C4-2B (cell line): Measurements from ENCODE around the gene IFT81.

Experiments used
- H3K27ac ChIP-seq: fragments of 450-650 bp; 2 replicates; pipeline ENCODE4 v1.5.1; 2017
- ZFX ChIP-seq: fragments of 450-650 bp; IDR thresholded peaks from 2 replicates; pipeline ENCODE4 v1.6.1; 2017
- TF ChIP-seq, protein P1 (sequence below): fragments of 450-650 bp; conservative IDR thresholded peaks from 2 replicates; pipeline ENCODE4 v1.5.1; 2017; ENCODE audit warnings: mild to moderate bottlenecking

IFT81 gene

DNA sequence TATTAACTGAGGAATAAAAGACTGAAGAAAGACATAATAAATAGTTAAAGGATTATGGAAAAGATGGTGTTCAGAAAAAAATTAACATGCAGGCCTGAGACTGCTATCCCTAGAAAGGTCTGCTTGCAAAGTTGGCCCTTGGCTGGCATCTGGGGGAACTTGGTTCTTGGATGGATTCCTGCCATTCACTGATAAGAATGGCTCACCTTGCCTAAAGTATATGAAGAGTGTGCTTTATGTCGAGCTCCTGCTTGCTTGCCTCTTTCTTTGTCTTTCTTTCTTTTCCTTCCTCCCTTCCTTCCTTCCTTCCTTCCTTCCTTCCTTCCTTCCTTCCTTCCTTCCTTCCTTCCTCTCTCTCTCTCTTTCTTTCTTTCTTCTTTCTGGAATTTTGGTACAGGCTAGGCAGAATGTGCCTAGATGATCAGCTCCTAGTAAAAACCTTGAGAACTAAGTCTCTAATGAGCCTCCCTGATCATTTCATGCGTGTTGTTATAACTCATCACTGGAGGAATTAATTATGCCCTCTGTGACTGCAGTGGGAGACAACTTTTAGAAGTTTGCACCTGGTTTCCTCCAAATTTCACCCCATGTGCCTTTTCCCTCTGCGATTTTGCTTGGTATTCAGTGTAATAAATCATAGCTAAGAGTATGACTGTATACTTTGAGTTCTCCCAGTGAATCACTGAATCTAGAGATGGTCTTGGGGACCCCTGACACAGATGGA is 44.7 kb downstream of the IFT81 start:
- H3K27ac ChIP-seq, result no peak overlapping the region
- TF ChIP-seq, protein P1, sequence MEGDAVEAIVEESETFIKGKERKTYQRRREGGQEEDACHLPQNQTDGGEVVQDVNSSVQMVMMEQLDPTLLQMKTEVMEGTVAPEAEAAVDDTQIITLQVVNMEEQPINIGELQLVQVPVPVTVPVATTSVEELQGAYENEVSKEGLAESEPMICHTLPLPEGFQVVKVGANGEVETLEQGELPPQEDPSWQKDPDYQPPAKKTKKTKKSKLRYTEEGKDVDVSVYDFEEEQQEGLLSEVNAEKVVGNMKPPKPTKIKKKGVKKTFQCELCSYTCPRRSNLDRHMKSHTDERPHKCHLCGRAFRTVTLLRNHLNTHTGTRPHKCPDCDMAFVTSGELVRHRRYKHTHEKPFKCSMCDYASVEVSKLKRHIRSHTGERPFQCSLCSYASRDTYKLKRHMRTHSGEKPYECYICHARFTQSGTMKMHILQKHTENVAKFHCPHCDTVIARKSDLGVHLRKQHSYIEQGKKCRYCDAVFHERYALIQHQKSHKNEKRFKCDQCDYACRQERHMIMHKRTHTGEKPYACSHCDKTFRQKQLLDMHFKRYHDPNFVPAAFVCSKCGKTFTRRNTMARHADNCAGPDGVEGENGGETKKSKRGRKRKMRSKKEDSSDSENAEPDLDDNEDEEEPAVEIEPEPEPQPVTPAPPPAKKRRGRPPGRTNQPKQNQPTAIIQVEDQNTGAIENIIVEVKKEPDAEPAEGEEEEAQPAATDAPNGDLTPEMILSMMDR, result no peak
- TF ChIP-seq ZFX, result no peak

DNA sequence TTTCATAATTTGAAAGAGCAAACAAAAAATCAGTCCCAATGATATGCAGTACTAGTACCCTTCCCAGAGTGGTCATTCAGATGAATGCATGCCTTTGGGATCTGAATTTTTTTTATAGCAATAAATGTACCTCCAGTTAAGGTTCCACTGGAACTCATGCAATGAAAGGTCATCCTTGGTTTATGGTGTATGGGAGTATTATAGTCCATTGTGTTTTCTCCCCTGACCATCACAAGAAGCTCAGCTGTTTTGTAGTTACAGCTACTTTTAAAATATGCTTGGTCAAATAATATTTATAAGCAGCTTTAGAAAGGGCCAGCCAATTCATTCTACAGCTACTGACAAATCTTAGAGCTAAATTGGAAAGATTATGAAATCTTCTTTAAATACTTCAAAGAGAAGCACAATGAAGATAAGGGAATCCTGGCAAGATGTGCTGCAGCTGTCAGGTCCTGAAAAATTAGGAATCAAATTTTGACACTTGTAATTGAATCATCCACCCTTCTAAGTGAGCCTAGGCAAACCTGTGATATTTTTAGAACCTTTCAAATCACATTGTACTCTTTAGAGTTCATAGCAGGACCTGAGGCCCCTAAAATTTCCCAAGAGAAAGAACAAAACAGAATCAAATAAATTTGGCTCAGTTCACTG is 46.5 kb downstream of the IFT81 start:
- no peak overlapping the region for H3K27ac ChIP-seq
- no peak for TF ChIP-seq ZFX
- TF ChIP-seq, protein P1, result no peak

DNA sequence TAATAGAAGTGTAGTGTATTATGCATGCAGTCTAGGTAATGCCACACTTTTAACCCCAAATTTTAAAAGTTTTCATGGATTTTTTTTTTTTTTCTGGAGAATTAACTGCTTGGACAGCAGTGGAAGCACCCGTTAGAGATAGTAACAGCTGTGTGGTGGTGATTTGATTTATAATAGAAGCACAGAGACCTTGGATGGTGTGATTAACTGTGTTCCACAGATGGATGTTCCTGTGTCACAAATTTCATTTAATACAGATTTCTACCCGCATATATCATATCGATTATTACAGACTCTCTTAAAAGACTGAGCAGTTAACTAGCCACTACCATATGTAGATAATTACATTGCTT is 47.0 kb downstream of the IFT81 start:
- no peak for TF ChIP-seq ZFX
- TF ChIP-seq, protein P1, result no peak
- H3K27ac ChIP-seq, result no peak overlapping the region

DNA sequence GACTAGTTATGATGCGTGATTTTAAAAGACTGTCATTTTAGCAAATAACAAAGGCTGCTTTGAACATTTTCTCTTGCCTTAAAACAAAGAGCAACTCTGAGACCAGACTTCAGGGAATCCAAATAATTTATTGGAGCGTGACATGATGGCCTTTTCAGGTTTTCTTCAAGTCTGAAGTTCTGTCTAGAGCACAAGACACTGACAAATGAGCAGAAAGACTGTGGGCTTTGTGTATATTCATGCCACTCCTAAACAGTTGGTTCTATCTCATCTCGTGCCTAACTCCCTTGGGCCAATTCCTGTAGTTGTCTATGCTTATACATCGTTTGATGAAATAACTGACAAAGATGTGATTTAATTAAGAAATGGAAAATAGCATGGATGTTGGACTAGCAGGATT is 47.5 kb downstream of the IFT81 start:
- H3K27ac ChIP-seq, result no peak overlapping the region
- no peak for TF ChIP-seq ZFX
- TF ChIP-seq, protein P1, result no peak

DNA sequence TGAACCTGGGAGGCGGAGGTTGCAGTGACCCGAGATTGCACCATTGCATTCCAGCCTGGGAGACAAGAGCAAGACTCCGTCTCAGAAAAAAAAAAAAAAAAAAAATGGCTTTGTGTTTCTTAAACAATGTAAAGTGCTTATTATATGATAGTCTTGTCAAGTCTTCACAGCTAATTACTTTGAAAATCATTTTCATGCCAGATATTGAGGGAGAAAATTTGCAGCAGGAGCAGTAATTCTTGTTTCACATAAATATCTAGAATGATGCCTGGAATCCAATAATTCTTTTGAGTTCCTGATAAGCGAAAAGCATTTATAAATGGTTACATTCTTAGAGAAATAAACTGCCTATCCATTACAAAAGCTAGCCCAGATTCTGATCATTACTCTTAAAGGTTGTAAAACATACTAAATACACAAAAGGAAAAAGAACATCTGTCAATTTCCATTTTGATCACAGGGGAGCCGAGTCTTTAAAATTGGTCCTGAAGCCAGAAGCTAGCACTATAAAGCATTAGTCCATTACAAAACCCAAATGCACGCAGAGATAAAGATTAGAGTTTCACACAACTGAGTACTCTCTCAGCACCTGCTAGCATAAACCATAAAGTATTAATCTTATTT is 50.3 kb downstream of the IFT81 start:
- H3K27ac ChIP-seq, result no peak overlapping the region
- TF ChIP-seq ZFX, result no peak
- TF ChIP-seq, protein P1, result no peak

DNA sequence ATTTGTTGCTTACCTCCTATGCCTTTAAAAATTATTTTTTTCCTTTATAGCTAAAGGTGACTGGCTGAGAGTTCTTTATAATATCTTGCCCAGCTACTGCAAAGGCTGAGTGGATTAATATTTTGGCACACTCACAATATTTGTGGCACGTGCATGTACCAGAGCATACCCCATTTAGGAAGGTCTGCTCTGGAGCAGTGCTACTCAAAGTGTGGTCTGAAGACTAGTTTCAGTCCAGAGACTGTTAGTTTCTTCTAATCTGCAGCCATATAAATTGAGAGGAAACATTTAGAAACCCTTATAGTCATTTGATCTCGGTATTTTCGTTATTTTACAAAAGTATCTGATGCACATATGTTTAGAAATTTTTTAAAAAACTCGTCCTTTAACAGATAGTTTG is 51.0 kb downstream of the IFT81 start:
- TF ChIP-seq ZFX, result no peak
- TF ChIP-seq, protein P1, result no peak
- H3K27ac ChIP-seq, result no peak overlapping the region

DNA sequence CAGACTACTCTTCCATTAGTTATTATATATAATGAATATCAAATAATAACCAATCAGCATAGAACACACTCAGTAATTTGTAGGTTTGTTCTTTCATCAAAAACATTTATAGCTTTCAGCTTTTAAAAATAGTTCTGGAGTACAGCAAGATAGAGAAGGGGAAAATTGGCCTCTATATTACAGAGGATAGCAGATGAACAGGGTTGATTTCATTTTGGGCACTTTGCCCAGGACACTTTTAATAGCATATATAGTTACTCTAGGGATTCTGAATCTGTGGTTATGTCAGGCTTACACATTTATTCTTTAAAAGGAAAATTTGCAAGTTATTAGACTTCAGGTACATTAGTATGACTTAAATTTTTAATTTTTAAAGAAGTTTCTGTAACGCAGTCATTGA is 52.6 kb downstream of the IFT81 start:
- TF ChIP-seq, protein P1, result no peak
- no peak for TF ChIP-seq ZFX
- no peak overlapping the region for H3K27ac ChIP-seq
